ENCODE measurements around the gene PDXDC1. TPM values are rescaled to one million over a fixed set of nuclear protein-coding genes. Genes with fewer than 3 reads are reported as not detected.

PDXDC1 gene
- total RNA-seq, 4 donors from 2014 or later = 131 to 247 (median 201) TPM

GRCh38 chr16:14955546-14956231 is 19.1 kb upstream of the PDXDC1 start:
- Histone ChIP-seq H3K9me3 (no peaks in the 10 kb centered on the region), H3K27ac (no peak overlapping the region), H3K27me3 (no peaks in the 10 kb centered on the region), H3K36me3 (no peaks in the 10 kb centered on the region), H3K4me3 (no peak overlapping the region), H3K4me1 (peaks cover 0 to 24% (median 3%) of the 10 kb centered on the region in 4 donors)
- DNase-seq = peak in 1 of 3 donors; percentile 35
- TF ChIP-seq POLR2A (IDR thresholded peaks at IDR 0.05) (no peak), CTCF (IDR thresholded peaks at IDR 0.05) (no peak)

- no peaks in the 10 kb centered on the region for H3K36me3 ChIP-seq
- TF ChIP-seq CTCF (IDR thresholded peaks at IDR 0.05) = no peak
- no peaks in the 10 kb centered on the region for H3K27me3 ChIP-seq
- DNase-seq = no peak
- H3K4me3 ChIP-seq = no peak overlapping the region
- H3K27ac ChIP-seq = no peak overlapping the region
- H3K4me1 ChIP-seq = peaks cover 0 to 35% (median 3%) of the 10 kb centered on the region in 4 donors
- H3K9me3 ChIP-seq = no peaks in the 10 kb centered on the region
Measured at GRCh38 chr16:14957576-14958322, 17.1 kb upstream of the PDXDC1 start.

- H3K9me3 ChIP-seq = no peaks in the 10 kb centered on the region
- no peaks in the 10 kb centered on the region for H3K27me3 ChIP-seq
- H3K36me3 ChIP-seq = no peaks in the 10 kb centered on the region
- no peak for DNase-seq
- peaks cover 0 to 35% (median 3%) of the 10 kb centered on the region in 4 donors for H3K4me1 ChIP-seq
- H3K27ac ChIP-seq = no peak overlapping the region
- no peak overlapping the region for H3K4me3 ChIP-seq
- TF ChIP-seq CTCF (IDR thresholded peaks at IDR 0.05) (no peak), POLR2A (IDR thresholded peaks at IDR 0.05) (no peak)
Measured at GRCh38 chr16:14958323-14958600, 16.6 kb upstream of the PDXDC1 start.

GRCh38 chr16:14958970-14959369 is 15.9 kb upstream of the PDXDC1 start:
- H3K4me3 ChIP-seq = no peak overlapping the region
- no peak overlapping the region for H3K27ac ChIP-seq
- H3K36me3 ChIP-seq = no peaks in the 10 kb centered on the region
- H3K27me3 ChIP-seq = no peaks in the 10 kb centered on the region
- no peak for DNase-seq
- no peaks in the 10 kb centered on the region for H3K9me3 ChIP-seq
- peaks cover 0 to 35% (median 3%) of the 10 kb centered on the region in 4 donors for H3K4me1 ChIP-seq
- TF ChIP-seq POLR2A (IDR thresholded peaks at IDR 0.05) = no peak
- no peak for TF ChIP-seq CTCF (IDR thresholded peaks at IDR 0.05)

- H3K27ac ChIP-seq = no peak overlapping the region
- no peak overlapping the region for H3K4me3 ChIP-seq
- H3K27me3 ChIP-seq = no peaks in the 10 kb centered on the region
- TF ChIP-seq CTCF (IDR thresholded peaks at IDR 0.05) = no peak
- TF ChIP-seq POLR2A (IDR thresholded peaks at IDR 0.05) = no peak
- no peaks in the 10 kb centered on the region for H3K9me3 ChIP-seq
- peaks cover 0 to 23% (median 3%) of the 10 kb centered on the region in 4 donors for H3K4me1 ChIP-seq
- no peak for DNase-seq
- no peaks in the 10 kb centered on the region for H3K36me3 ChIP-seq
Measured at GRCh38 chr16:14961405-14962186, 13.2 kb upstream of the PDXDC1 start.
